Astrocyte of the cerebellum (primary cell): ENCODE results near the gene CFAP74.
"Not testable (repeated sequence)": the region's sequence is repeated elsewhere in the genome, so short reads cannot be mapped to it uniquely, and the experiment has no call there.

Experiments used
- DNase-seq: peaks from one replicate; pipeline ENCODE4 v3.0.0-alpha.2; 2011; ENCODE audit warnings: low read depth
- H3K4me3 ChIP-seq: 2 replicates; pipeline ENCODE4 v1.5.1; 2011; ENCODE audit warnings: mild to moderate bottlenecking, low read depth, low read length, moderate library complexity
- CTCF ChIP-seq: IDR thresholded peaks from 2 replicates; pipeline ENCODE4 v1.5.1; 2012; ENCODE audit warnings: low read length, low read depth, moderate library complexity, mild to moderate bottlenecking; ENCODE audit errors: missing control alignments
- in situ Hi-C: cut with HindIII; loops from 2 replicates; pipeline ENCODE4 v1.10.0; 2017; ENCODE audit warnings: low sequenced_read_pairs

The CFAP74 gene

GRCh38 chr1:1987142-1987510 is 16.5 kb downstream of the CFAP74 start:
- H3K4me3 ChIP-seq: no peak overlapping the region
- in situ Hi-C loops: no loop called here
- no peak for TF ChIP-seq CTCF
- DNase-seq: no peak

- in situ Hi-C loops: no loop called here
- no peak for TF ChIP-seq CTCF
Observed at GRCh38 chr1:1986451-1987141, 17.0 kb downstream of the CFAP74 start.

GRCh38 chr1:1985375-1986050 is 18.1 kb downstream of the CFAP74 start:
- in situ Hi-C loops: no loop called here
- DNase-seq: no peak
- no peak overlapping the region for H3K4me3 ChIP-seq
- no peak for TF ChIP-seq CTCF

More at GRCh38 chr1:1986451-1987141, 17.0 kb downstream of the CFAP74 start:
- DNase-seq: no peak
- H3K4me3 ChIP-seq: no peak overlapping the region

- in situ Hi-C loops: no loop called here
Observed at GRCh38 chr1:1984560-1985070, 19.0 kb downstream of the CFAP74 start.

GRCh38 chr1:1982379-1983232 is 21.0 kb downstream of the CFAP74 start:
- in situ Hi-C loops: no loop called here
- H3K4me3 ChIP-seq: no peak overlapping the region
- no peak for TF ChIP-seq CTCF
- DNase-seq: no peak

More at GRCh38 chr1:1984560-1985070, 19.0 kb downstream of the CFAP74 start:
- no peak for DNase-seq
- TF ChIP-seq CTCF: no peak
- no peak overlapping the region for H3K4me3 ChIP-seq

- in situ Hi-C loops, H3K4me3 ChIP-seq, DNase-seq: not testable (repeated sequence)
Observed at GRCh38 chr1:1981631-1982327, 21.8 kb downstream of the CFAP74 start.
